GM18858 (cell line): ENCODE measurements around the gene MEGF8.

Experiments used
- ATAC-seq: cut with Tn5 transposase; IDR thresholded peaks from one replicate; pipeline ENCODE4 v1.9.1; 2021; ENCODE audit not compliant: unreplicated experiment

The MEGF8 gene

DNA sequence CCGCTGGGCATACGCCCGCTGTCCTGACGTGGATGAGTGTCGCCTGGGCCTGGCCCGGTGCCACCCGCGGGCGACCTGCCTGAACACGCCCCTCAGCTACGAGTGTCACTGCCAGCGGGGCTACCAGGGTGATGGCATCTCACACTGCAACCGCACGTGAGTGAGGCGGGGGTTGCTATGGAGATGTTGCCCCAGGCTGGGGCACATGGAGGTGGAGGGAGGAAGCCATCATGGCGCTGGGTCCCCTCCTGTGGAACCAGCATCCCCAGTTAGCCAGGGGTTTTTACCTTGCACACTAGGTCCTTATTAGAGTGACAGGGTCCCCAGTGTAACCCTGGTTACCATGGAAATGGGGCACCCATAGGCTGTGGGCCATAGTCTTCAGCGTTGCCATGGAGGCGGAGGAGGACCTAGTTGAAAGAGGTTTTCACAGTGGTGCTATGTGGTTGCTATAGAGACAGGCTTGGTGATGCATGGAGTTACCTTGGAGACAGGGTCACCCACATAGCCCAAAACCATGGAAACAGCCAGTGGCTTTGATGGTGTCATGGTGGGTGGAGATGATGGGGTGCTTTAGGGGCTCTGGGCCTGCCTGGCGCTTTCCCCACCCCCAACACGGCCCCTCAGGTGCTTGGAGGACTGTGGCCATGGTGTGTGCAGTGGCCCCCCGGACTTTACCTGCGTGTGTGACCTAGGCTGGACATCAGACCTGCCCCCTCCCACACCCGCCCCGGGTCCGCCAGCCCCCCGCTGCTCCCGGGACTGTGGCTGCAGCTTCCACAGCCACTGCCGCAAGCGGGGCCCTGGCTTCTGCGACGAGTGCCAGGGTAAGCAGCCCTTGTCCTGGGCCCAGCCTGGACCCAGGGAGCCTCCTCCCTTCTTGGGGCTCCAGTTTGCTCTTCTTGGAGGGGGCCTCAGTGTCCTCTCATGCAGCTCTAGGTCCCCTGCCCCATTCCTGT is 27.1 kb downstream of the MEGF8 start:
- ATAC-seq: no peak

DNA sequence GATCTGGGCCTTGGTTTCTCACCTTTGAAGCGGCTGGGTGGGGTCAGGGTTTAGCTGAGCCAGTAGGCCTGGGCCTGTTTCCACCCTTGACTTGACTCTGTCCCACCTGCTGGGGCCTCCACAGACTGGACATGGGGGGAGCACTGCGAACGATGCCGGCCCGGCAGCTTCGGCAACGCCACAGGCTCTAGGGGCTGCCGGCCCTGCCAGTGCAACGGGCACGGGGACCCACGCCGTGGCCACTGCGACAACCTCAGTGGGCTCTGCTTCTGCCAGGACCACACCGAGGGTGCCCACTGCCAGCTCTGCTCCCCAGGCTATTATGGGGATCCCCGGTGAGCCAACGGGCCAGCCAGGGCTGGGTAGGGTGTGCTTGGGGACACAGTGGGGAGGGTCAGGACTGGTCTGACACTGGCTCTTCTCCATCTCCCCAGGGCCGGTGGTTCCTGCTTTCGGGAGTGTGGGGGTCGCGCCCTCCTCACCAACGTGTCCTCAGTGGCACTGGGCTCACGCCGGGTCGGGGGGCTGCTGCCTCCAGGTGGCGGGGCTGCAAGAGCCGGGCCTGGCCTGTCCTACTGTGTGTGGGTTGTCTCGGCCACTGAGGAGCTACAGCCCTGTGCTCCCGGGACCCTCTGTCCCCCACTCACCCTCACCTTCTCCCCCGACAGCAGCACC is 28.0 kb downstream of the MEGF8 start:
- no peak for ATAC-seq

DNA sequence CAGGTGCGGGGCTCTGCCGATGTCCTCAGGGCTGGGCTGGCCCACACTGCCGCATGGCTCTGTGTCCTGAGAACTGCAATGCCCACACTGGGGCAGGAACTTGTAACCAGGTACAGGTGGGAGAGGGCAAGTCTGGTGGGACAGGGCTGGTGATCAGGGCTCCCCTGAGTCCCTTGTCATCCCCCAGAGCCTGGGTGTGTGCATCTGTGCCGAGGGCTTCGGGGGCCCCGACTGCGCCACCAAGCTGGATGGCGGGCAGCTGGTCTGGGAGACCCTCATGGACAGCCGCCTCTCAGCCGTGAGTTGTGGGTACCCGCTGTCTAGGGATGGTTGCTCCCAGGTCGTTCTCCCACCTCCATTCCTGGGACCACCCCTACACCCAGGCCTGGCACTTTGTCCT is 30.5 kb downstream of the MEGF8 start:
- ATAC-seq: no peak

DNA sequence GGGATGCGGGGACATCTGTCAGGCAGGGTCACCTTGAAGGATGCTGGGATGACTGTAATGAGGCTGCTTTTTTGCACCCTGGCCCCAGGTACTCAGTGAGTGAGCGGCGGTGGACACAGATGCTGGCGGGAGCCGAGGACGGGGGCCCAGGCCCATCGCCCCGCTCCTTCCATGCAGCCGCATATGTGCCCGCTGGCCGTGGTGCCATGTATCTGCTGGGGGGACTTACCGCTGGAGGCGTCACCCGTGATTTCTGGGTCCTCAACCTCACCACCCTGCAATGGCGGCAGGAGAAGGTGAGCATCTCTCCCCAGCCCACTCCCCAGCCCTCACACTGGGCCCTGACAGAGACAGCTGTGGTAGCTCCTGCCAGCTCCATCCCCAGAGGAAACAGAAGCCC is 31.3 kb downstream of the MEGF8 start:
- ATAC-seq: no peak

DNA sequence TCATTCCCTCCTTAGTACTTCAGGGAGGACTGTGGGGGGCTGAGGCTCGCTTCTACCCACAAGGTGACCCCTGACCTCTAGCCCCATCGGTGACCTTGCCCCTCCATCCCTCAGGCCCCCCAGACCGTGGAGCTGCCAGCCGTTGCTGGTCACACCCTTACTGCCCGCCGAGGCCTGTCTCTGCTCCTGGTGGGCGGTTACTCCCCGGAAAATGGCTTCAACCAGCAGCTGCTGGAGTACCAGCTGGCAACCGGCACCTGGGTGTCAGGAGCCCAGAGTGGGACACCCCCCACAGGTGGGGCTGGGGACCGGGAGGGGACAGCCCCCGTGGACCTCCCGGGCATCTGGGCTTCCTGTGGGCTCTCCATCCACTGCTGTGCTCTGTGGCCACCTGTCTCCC is 31.9 kb downstream of the MEGF8 start:
- ATAC-seq: no peak

DNA sequence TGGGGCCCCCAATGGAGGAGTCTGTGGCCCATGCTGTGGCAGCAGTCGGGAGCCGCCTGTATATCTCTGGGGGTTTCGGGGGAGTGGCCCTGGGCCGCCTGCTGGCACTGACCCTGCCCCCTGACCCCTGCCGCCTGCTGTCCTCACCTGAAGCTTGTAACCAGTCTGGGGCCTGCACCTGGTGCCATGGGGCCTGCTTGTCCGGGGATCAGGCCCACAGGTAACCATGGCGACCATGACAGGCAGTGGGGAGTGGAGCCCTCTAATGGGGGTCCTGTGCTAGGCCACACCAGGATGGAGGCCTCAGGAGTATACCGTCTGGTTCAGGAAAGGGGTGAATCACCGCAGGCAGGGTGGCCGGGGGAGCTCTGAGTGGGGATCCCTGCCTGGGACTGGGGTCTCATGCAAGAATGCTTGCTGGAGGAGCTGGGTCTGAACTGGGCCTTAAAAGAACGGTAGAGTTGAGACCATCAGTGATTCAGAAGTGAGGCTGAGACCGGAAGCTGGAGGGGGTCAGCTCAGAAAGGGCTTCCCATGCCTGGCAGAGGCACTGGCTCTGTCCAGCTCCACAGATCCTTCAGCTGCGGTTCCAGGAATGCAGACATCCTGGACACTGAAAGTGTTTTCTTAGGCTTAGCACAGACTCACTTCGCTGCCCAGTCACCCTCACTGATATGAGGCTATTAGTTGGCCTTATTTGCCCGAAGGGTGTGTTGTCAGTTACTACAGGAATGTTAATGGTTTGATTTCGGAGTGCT is 35.5 kb downstream of the MEGF8 start:
- ATAC-seq: no peak

DNA sequence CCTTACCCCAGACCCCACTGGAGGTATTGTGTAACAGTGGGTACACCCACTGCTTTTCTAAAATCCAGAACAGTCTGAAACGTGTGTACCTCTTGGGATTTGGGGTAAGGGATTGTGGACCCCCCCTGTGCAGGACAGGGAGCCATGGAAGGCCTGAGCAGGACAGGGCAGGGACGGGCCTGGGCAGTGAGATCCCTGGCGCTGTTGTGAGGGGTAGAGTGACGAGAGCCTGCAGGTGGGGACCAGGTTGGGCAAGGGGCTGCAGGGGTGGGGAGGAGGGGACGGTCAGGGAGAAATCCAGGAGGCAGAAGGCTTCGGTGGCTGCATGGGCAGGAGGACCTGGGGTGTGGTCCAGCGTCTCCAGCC is 36.1 kb downstream of the MEGF8 start:
- ATAC-seq: no peak

DNA sequence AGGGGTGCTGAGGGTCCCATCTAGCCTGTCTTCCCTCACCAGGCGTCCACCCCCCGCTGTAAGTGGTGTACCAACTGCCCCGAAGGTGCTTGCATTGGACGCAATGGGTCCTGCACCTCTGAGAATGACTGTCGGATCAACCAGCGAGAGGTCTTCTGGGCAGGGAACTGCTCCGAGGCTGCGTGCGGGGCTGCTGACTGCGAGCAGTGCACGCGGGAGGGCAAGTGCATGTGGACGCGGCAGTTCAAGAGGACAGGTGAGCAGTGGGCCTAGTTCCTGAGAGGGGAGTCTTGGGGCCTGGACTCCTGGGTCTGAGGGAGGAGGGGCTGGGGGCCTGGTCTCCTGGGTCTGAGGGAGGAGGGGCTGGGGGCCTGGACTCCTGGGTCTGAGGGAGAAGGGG is 36.9 kb downstream of the MEGF8 start:
- no peak for ATAC-seq

DNA sequence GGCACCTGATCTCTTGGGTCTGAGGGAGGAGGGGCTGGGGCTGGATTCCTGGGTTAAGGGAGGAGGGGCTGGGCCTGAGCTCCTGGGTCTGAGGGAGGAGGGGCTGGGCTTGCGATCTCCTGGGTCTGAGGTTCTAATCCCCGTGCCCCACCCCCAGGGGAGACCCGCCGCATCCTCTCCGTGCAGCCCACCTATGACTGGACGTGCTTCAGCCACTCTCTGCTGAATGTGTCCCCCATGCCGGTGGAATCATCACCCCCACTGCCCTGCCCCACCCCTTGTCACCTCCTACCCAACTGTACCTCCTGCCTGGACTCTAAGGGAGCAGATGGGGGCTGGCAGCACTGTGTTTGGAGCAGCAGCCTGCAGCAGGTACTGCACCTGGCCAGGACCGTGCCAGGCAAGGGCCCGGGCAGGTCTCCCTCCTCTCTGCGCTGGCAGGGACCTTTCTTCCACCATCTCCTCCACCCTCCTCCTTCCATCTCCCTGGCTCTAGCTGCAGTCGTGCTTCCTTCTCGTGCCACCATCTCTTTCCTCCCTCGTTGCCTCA is 37.5 kb downstream of the MEGF8 start:
- ATAC-seq: no peak

DNA sequence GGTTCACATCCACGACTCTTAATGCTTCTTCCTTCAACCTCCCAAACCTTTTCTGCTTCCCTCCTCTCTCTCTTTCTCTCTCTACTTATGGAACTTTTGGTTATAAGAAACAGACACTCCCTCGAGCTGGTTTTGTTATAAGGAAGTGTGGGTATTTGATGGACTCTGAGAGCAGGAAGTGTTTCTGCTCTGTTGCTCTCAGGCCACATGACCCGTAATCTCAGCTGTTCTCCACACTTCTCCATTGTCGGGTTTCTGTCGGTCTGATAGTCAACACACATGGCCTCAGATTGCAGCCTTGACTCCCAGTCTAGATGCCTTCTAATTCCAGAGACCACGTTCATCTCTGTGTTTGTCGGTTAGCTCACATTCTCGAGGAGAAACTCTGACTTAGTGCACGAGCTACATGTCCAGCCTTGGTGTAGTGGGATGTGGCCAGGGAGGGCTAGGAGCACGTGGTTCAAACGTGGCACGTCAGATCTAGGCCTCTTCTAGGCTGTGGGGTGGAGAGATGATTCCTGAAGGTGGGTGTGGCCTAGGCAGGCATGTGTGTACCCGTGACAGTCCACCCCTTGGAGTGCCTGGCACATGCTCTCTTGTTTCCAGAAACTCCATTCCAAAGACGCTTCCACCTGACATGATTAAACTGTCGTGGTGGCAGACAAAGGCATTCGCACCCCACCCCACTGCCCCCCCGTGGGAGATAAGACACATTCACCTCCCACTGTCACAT is 38.3 kb downstream of the MEGF8 start:
- no peak for ATAC-seq

DNA sequence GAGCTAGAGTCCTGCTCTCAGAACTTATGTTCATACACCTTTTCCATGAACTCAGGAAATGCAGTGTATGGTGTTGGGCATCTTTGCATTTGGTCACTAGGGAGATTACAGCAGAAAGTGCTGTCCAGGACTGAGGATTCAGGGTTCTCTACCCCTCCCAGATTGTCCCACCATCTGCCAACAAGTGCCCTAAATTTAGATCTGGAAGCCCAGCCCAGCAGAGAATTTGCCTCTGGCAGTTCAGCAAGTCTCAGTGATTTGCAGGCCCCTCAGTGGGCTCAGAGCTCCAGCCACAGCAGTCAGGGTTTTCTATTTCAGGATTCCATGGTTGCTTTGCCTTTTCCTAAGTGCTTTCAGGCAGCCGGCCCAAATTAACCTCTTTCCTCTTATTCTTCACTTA is 41.2 kb downstream of the MEGF8 start:
- ATAC-seq: no peak

DNA sequence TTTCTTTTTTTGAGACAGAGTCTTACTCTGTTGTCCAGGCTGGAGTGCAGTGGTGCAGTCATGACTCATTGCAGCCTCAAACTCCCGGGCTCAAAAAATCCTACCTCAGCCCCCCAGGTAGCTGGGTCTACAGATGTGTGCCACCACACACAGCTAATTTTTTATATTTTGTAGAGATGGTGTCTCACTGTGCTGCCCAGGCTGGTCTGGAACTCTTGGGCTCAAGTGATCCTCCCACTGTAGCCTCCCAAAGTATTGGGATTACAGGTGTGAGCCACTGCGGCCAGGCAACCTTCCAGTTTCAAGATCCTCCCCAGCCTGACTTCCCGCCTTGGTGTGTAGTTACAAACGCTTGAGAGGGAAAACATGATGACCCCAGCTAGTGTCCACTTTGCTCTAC is 42.5 kb downstream of the MEGF8 start:
- no peak for ATAC-seq

DNA sequence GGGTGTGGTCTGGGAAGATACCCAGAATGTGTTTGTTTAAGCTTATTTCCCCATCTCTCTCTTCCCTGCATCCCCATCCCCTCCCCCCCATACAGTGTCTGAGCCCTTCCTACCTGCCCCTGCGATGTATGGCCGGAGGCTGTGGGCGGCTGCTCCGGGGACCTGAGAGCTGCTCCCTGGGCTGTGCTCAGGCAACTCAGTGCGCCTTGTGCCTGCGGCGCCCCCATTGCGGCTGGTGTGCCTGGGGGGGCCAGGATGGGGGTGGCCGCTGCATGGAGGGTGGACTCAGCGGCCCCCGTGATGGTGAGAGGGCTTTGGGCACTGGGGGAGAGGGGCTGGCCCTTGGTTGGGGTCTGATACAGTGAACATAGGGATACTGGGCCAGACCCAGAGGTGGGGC is 42.9 kb downstream of the MEGF8 start:
- no peak for ATAC-seq

DNA sequence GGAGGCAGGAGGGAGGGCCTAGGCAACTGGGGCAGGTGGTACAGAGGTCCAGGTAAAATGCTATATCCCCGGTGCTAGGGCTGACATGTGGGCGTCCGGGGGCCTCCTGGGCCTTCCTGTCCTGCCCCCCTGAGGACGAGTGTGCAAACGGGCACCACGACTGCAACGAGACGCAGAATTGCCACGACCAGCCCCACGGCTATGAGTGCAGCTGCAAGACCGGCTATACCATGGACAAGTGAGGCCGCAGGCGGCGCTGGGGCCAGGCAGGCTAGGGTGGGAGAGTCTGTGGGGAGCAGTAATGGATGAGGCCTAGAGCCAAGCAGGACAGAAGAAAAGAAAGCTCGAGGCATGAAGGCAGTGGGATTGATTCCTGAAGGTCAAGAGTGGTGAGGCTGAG is 43.3 kb downstream of the MEGF8 start:
- no peak for ATAC-seq

DNA sequence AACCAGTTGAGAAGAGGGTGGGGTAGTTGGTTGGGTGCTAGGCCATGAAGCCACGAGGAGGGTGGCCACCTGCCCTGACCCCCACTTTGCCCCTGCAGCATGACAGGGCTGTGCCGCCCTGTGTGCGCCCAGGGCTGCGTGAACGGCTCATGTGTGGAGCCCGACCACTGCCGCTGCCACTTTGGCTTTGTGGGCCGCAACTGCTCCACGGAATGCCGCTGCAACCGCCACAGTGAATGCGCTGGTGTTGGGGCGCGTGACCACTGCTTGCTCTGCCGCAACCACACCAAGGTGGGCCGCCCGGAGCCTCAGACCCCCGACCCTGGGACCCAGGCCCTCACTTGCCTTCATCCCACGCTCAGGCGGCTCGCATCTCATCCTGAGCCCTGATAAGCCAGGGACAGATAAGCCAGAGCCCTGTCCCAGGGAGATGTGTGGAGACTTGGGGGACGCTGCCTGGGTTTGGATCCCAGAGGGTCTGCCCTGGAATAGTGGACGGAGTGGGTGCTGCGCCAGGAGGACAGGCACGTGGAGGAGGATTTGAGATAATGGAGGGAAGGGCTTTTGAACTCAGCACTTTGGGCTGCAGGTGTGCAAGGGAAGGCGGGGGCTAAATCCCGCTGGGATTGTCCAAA is 44.1 kb downstream of the MEGF8 start:
- no peak for ATAC-seq

DNA sequence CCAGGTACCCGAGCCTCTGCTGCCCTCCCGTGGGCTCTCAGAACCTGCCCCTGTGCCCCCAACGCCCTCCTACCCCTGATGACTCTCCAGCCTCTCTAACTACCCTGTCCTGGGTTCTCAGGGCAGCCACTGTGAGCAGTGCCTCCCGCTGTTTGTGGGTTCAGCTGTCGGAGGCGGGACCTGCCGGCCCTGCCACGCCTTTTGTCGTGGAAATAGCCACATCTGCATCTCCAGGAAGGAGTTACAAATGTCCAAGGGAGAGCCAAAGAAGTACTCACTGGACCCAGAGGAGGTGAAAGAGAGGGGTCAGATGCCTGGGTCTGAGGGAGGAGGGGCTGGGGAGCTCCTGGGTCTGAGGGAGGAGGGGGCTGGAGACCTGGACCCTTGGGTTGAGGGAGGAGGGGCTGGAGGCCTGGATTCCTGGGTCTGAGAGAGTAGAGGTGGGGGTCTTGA is 44.7 kb downstream of the MEGF8 start:
- ATAC-seq: no peak

DNA sequence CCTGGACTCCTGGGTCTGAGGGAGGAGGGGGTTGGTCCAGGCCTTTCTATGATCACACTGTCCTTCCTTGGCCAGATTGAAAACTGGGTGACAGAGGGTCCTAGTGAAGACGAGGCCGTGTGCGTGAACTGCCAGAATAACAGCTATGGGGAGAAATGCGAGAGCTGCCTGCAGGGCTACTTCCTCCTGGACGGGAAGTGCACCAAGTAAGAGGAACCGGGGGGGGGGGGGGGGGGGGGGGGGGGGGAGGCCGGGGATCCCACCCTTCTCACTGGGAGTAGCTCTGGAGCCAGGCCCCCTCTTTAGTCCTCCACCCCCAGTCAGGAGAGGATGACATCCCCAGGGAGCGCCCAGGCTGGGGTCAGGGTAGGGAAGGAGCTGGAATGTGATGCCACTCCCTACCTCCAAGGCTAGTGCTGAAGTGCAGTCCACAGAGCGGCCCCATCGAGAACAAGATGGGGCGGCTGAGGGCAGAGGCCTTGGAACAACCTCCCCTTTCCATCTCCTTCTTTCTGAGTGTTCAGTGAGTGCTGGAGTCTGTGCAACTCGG is 45.3 kb downstream of the MEGF8 start:
- ATAC-seq: no peak

DNA sequence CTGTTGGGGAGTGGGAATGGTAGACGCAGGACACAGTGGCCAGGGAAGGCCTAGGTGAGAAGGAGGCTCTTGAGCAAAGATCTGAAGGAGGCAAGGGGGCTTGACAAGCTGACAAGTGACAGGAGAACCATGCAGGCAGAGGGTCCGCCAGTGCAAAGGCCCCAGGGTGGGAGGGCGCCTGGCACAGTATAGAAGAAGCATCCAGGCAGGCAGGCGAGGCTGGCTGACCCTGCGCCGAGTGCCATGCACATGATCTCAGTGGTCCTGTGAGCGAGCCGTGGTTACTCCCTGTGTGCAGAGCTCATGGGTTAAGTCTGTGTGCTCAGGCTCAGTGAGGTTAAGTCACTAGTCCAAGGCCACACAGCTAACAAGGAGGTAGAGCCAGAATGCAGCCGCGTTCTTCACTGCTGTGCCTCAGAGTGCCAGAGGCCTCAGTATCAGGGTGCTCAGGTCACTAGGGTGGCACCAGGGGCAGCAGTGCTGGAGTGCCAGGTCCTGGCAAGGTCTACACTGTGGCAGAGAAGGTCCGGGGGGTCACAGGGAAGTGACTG is 49.5 kb downstream of the MEGF8 start:
- ATAC-seq: no peak

DNA sequence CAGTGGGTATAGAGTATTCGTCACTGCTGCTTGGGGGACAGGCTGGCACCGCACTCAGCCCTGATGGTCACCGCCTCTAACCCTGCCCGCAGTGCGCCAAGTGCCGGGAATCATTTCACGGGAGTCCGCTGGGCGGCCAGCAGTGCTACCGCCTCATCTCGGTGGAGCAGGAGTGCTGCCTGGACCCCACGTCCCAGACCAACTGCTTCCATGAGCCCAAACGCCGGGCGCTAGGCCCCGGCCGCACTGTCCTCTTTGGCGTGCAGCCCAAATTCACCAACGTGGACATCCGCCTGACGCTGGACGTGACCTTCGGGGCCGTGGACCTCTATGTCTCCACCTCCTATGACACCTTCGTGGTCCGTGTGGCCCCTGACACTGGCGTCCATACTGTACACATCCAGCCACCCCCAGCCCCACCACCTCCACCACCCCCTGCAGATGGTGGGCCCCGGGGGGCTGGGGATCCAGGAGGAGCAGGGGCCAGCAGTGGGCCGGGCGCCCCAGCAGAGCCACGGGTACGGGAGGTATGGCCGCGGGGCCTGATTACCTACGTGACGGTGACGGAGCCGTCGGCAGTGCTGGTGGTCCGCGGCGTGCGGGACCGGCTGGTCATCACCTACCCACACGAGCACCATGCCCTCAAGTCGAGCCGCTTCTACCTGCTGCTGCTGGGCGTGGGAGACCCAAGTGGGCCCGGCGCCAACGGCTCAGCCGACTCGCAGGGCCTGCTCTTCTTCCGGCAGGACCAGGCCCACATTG is 50.2 kb downstream of the MEGF8 start:
- no peak for ATAC-seq
